Measurements from ENCODE around the gene CEP120.

DNA sequence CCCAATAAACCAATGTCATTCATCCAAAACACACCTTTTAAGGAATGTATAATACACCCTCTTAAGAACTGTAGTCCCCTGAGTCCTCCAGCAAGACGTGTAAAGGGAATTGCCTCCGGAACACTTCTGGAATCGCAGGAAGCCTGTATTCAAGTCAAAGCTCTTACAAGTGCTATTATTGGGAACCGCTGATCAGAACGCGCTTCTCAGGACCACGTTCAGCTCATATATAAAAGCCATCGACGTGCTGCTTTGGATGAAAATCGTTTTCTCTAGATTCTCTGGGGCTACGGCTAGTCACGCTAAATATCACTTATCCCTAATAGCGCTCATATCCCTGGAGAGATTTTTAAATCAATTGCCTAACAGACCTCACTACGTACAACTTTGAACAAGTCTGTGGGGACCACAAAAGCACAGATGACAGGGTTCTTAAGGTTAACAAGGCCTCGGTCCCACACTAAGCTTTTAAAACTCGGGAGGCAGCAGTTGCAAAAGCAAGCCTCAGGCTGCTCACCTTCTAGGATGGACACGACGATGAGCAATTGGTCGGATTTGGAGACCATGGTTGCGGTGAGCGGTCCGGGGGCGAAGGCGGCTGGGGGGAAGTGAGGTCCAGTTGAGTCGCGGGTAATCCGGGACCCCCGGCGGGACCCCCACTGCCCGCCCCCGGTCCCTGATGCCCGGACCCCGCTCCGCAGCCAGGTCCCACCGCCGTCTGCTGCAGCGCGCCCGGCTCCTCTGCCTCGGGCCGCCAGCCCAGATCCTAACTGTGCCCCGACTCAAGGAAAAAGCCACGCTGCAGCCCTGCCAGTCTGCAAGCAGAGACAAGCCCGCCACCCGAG, 548 bp downstream of the CEP120 start:
- no peak for TF ChIP-seq POLR2A (IDR thresholded peaks at IDR 0.05)
- TF ChIP-seq, protein P1, sequence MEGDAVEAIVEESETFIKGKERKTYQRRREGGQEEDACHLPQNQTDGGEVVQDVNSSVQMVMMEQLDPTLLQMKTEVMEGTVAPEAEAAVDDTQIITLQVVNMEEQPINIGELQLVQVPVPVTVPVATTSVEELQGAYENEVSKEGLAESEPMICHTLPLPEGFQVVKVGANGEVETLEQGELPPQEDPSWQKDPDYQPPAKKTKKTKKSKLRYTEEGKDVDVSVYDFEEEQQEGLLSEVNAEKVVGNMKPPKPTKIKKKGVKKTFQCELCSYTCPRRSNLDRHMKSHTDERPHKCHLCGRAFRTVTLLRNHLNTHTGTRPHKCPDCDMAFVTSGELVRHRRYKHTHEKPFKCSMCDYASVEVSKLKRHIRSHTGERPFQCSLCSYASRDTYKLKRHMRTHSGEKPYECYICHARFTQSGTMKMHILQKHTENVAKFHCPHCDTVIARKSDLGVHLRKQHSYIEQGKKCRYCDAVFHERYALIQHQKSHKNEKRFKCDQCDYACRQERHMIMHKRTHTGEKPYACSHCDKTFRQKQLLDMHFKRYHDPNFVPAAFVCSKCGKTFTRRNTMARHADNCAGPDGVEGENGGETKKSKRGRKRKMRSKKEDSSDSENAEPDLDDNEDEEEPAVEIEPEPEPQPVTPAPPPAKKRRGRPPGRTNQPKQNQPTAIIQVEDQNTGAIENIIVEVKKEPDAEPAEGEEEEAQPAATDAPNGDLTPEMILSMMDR (IDR thresholded peaks at IDR 0.05): no peak

Data from adrenal gland (tissue), 5 donors.